Stomach smooth muscle (tissue), 2 donors: ENCODE measurements around the gene CLCN1.
A peak's percentile ranks its signal among the peaks of the same experiment; 100 is the strongest.

Experiments
- H3K27ac ChIP-seq: one replicate; pipeline ENCODE4 v1.7.0; 2013; ENCODE audit warnings: mild to moderate bottlenecking, low read length, inconsistent platforms
- H3K27me3 ChIP-seq, 2 donors: one replicate each; pipeline ENCODE4 v1.7.0; 2013; ENCODE audit warnings: low read length in 2 of 2; ENCODE audit not compliant: insufficient read depth in 2 of 2, control insufficient read depth in 1 of 2
- H3K36me3 ChIP-seq, 2 donors: one replicate each; pipeline ENCODE4 v1.7.0; 2013; ENCODE audit warnings: low read length in 2 of 2; ENCODE audit not compliant: control insufficient read depth in 2 of 2, insufficient read depth in 2 of 2
- H3K4me1 ChIP-seq: one replicate; pipeline ENCODE4 v1.7.0; 2013; ENCODE audit warnings: low read length; ENCODE audit not compliant: control insufficient read depth, insufficient read depth
- H3K4me3 ChIP-seq, 2 donors: one replicate each; pipeline ENCODE4 v1.7.0; 2013; ENCODE audit warnings: low read length in 2 of 2
- H3K9ac ChIP-seq, 2 donors: one replicate each; pipeline ENCODE4 v1.7.0; 2013; ENCODE audit warnings: low read length in 2 of 2, mild to moderate bottlenecking in 1 of 2
- H3K9me3 ChIP-seq, 2 donors: one replicate each; pipeline ENCODE4 v1.7.0; 2013; ENCODE audit warnings: low read length in 2 of 2; ENCODE audit not compliant: control insufficient read depth in 2 of 2
- donor health status: healthy.
- donor health status: Pancreatic carcinoma.

Gene CLCN1

DNA sequence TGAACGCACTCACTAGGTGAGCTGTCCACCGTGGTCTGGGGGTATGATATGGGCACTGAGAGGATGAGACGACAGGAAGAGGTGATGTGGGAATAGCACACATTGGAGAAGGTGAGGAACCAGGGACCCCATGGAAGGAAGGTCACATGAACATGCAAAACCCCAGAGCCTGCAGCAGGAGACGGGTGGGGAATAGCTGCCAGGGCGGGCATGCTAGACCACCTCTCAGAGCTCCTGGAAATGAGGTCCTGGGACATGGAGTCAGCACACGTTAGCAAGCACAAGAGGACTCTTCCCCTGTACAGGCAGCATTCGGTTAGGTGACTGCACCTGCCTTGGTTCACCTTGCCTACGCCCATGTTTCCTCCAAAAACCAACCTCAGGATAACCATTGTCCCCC, 38.5 kb downstream of the CLCN1 start:
- peaks cover 0 to 7% of the 10 kb centered on the region in 2 donors for H3K27me3 ChIP-seq
- H3K36me3 ChIP-seq = no peaks in the 10 kb centered on the region
- H3K4me3 ChIP-seq = no peak overlapping the region
- H3K4me1 ChIP-seq = no peaks in the 10 kb centered on the region
- H3K27ac ChIP-seq = no peak overlapping the region
- no peaks in the 10 kb centered on the region for H3K9me3 ChIP-seq
- H3K9ac ChIP-seq = no peak overlapping the region

GRCh38 chr7:143354965-143355364, 39.1 kb downstream of the CLCN1 start:
- no peak overlapping the region for H3K27ac ChIP-seq

GRCh38 chr7:143355450-143356385, 39.8 kb downstream of the CLCN1 start:
- Histone ChIP-seq H3K36me3 (no peaks in the 10 kb centered on the region), H3K27me3 (peaks cover 6 to 11% of the 10 kb centered on the region in 2 donors), H3K9me3 (no peaks in the 10 kb centered on the region), H3K9ac (no peak overlapping the region), H3K4me3 (no peak overlapping the region), H3K4me1 (no peaks in the 10 kb centered on the region), H3K27ac (no peak overlapping the region)

More at GRCh38 chr7:143354965-143355364, 39.1 kb downstream of the CLCN1 start:
- Histone ChIP-seq H3K36me3 (no peaks in the 10 kb centered on the region), H3K4me3 (no peak overlapping the region), H3K4me1 (no peaks in the 10 kb centered on the region), H3K27me3 (peaks cover 6 to 8% of the 10 kb centered on the region in 2 donors), H3K9ac (no peak overlapping the region), H3K9me3 (no peaks in the 10 kb centered on the region)

DNA sequence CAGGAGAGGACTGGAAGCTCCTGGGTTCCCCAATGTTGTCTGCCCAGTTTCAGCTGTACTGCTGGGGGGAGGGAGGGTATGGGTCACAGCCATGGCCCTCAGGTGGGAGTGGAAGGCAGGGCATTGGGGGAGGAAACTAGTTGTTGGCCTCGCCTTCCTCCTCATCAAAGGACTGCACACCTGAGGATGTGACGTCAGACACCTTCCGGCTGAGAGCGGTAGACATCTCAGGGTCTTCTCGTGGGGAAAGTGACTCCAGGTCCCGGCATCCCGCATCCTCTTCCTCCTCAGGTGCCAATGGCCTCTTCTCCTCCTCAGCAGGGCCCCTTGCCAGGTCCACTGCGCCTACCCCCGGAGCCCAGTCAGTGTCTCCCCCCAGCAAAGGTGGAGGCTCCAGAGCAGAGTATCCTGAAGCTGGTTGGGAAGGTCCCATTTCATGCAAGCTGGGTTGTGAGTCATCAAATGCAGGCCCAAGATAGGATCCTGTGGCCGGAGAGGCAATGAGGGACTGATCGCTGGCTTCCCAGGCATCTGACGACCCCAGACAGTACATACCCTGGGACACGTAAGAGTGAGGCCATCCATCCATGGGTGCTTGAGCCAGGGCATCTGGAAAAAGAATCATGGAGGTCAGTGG, 40.6 kb downstream of the CLCN1 start:
- H3K9ac ChIP-seq = no peak overlapping the region
- no peak overlapping the region for H3K27ac ChIP-seq
- H3K27me3 ChIP-seq = peaks cover 11 to 14% of the 10 kb centered on the region in 2 donors

DNA sequence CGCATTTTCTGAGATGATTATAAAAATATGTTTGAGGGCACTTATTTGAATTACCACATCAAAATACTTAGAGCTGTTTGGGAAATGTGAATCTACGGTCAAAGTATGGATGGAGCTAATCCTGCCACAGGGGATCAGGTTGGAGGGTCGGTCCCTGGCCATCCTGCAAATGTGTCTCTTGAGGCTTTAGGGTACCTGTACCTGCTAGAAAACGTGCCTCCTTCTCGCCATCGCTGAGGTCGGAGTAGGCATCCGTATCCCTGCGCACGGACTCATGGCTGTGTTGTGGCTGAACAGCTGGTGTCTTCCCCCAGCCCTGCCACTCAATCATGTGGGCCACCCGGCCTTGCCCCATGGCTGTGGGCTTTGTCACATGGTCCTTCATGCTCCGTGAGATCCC, 42.7 kb downstream of the CLCN1 start:
- Histone ChIP-seq H3K9me3 (no peaks in the 10 kb centered on the region), H3K9ac (no peak overlapping the region), H3K4me1 (peaks cover 8% of the 10 kb centered on the region), H3K4me3 (no peak overlapping the region), H3K27ac (no peak overlapping the region), H3K36me3 (no peaks in the 10 kb centered on the region), H3K27me3 (peaks cover 21 to 29% of the 10 kb centered on the region in 2 donors)

More for the DNA sequence above, 40.6 kb downstream of the CLCN1 start:
- H3K9me3 ChIP-seq = no peaks in the 10 kb centered on the region
- no peaks in the 10 kb centered on the region for H3K4me1 ChIP-seq
- no peaks in the 10 kb centered on the region for H3K36me3 ChIP-seq
- no peak overlapping the region for H3K4me3 ChIP-seq

- Histone ChIP-seq H3K4me3 (no peak overlapping the region), H3K36me3 (no peaks in the 10 kb centered on the region), H3K27ac (no peak overlapping the region), H3K27me3 (peaks cover 21 to 31% of the 10 kb centered on the region in 2 donors), H3K9ac (no peak overlapping the region), H3K9me3 (no peaks in the 10 kb centered on the region), H3K4me1 (peaks cover 8% of the 10 kb centered on the region)
Measured at GRCh38 chr7:143359771-143360353, 44.0 kb downstream of the CLCN1 start.

- Histone ChIP-seq H3K27ac (no peak overlapping the region), H3K4me3 (no peak overlapping the region), H3K9ac (no peak overlapping the region), H3K9me3 (no peaks in the 10 kb centered on the region), H3K4me1 (peaks cover 8% of the 10 kb centered on the region), H3K36me3 (no peaks in the 10 kb centered on the region), H3K27me3 (peaks cover 21 to 35% of the 10 kb centered on the region in 2 donors)
Measured at GRCh38 chr7:143360788-143361551, 45.1 kb downstream of the CLCN1 start.

DNA sequence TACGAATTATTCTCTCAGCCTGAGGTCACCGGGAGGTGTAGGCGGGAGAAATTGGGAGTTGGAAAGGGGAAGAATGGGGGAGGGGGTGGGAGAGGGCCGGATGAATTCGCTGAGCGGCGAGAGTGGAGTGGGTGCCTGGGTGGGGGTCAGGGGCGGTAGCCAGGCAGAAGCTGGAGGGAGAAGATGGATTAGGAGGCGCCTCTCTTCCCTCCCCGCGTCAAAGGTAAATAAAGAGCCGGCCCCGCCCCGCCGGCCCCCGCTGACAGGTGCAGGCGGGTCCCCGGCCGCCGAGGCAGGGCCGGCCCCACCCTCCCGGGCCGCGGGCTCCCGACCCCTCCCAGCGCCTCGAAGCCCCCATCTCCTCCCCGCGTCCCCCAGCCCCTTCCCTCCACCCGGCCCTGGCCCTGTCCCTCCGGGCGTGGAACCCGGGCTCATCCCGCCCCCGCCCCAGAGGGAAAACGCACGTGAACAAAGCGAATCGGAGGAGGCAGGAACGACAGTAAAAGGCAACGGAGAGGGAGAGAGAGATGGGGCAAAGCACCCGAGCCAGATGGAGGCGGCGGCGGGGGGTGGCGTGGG, 45.7 kb downstream of the CLCN1 start:
- no peak overlapping the region for H3K9ac ChIP-seq
- no peaks in the 10 kb centered on the region for H3K36me3 ChIP-seq
- peak overlapping the region; percentile 38 to 75 for H3K4me3 ChIP-seq
- H3K27me3 ChIP-seq = peaks cover 21 to 35% of the 10 kb centered on the region in 2 donors
- H3K9me3 ChIP-seq = no peaks in the 10 kb centered on the region
- peaks cover 8% of the 10 kb centered on the region for H3K4me1 ChIP-seq
- H3K27ac ChIP-seq = no peak overlapping the region

DNA sequence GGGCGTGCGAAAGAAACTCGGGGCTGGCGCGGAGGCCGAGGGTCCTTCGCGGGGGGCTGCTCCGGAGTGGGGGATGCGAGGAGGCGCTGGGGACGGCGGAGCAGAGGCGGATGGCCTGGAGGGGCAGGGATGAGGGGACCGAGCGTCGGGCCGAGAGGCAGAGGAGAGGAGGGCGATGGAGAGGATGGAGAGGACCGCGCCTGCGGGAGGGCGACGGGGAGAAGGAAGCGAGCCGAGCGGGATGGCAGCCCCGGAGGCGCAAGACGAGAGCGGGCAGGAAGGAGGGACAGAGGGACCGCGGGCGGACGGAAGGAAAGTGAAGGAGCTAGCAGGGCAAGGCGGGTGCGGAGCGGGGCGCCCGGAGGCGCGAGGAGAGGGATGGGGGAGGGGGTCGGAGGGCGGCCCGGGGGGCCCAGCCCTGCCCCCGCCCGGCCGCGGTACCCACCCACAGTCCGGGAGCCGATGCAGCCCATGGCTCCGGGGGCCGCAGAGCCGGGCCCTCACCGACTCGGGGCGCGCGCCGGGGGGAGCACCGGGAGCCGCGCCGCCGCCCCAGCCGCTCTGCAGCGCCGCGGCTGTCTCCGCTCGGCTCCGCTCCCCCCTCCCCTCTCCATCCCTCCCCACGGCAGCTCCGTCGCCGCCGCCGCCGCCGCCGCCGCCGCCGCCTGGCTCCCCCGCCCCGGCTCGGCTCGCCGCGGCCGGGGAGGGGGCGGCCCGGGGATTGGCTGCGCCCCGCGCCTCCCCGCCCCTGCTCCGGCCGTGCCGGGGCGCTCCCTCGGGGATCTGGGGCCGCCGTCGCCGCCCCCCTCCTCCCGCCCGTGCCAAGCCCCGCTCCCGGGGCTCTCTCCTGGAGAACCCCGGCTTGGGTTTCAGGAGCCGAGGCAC, 46.5 kb downstream of the CLCN1 start, which contains the start of gene FAM131B:
Gene FAM131B (minus strand): TSS at position 583 of the 885 bp plus-strand sequence. CDS start 110 bp downstream, at position 473.
- H3K4me1 ChIP-seq = peaks cover 8% of the 10 kb centered on the region
- H3K36me3 ChIP-seq = no peaks in the 10 kb centered on the region
- no peak within 1 kb of the TSS for H3K27ac ChIP-seq
- peak within 1 kb of the TSS; percentile 38 to 75 for H3K4me3 ChIP-seq
- H3K27me3 ChIP-seq = peaks cover 21 to 35% of the 10 kb centered on the region in 2 donors
- no peaks in the 10 kb centered on the region for H3K9me3 ChIP-seq
- no peak within 1 kb of the TSS for H3K9ac ChIP-seq
